HepG2 (cell line): ENCODE results near the gene SRSF8. TPM values are rescaled to one million over a fixed set of nuclear protein-coding genes. Genes with fewer than 3 reads are reported as not detected.

ENCODE experiments used
- ATAC-seq: fragments of 200-7000 bp; cut with Tn5 transposase; 3 replicates; pipeline ENCODE4 v1.9.1; 2020; ENCODE audit warnings: mild to moderate bottlenecking, moderate library complexity
- BruUV-seq: library from RNA; stranded (reverse); fragments of 400-500 nt; replicated peaks from 2 replicates; lab custom pipeline; 2021; lab: Mats Ljungman, UMichigan
- CTCF ChIA-PET: fragments of 300-600 bp; formaldehyde crosslinking; extraction: SDS; loops from one replicate; lab custom pipeline; 2021; ENCODE audit warnings: low total read pairs, inconsistent platforms, low intra/inter-chr PET ratio; lab: Yijun Ruan, JAX
- POLR2A ChIA-PET: fragments of 350-600 bp; sonication (Branson Sonifier 250); formaldehyde crosslinking; loops from one replicate; lab custom pipeline; 2020; ENCODE audit warnings: antibody characterized with exemption, inconsistent platforms; lab: Yijun Ruan, JAX
- DNase-seq: peaks from one replicate; pipeline ENCODE4 v3.0.0-alpha.2; 2015; ENCODE audit warnings: low spot score
- FAIRE-seq: peaks from 3 replicates; lab custom pipeline; 2011; peaks lifted over from hg19 to GRCh38; lab: Jason Lieb, UNC
- H2AFZ ChIP-seq: one replicate; pipeline ENCODE4 v1.6.1; 2011; ENCODE audit warnings: low read length, inconsistent platforms
- H3K27ac ChIP-seq: fragments of 300-600 bp; 3 replicates; pipeline ENCODE4 v1.8.0; 2011; ENCODE audit warnings: mixed run types, mild to moderate bottlenecking, mixed read lengths, low read length, inconsistent platforms; ENCODE audit not compliant: insufficient read depth; ENCODE audit errors: extremely low read length
- H3K27me3 ChIP-seq, 2 experiments: fragments of 200-600 bp in 1 of 2; 2 replicates in 1 of 2; 3 replicates in 1 of 2; pipeline versions ENCODE4 v1.6.0 to v1.8.0; 2011; ENCODE audit warnings: low read length in 2 of 2, mild to moderate bottlenecking in 2 of 2, moderate library complexity in 2 of 2, inconsistent platforms in 1 of 2; ENCODE audit not compliant: insufficient read depth in 2 of 2, control insufficient read depth in 1 of 2
- H3K36me3 ChIP-seq, 2 experiments: fragments of 200-600 bp in 1 of 2; replicated peaks in 1 of 2; 2 replicates in 1 of 2; 3 replicates in 1 of 2; pipeline versions ENCODE4 v1.5.1 to v1.8.0; 2011; ENCODE audit warnings: low read length in 2 of 2, inconsistent platforms in 1 of 2; ENCODE audit not compliant: insufficient read depth in 2 of 2, control insufficient read depth in 1 of 2
- H3K4me1 ChIP-seq: 2 replicates; pipeline ENCODE4 v1.5.1; 2012; ENCODE audit warnings: low read length, inconsistent platforms; ENCODE audit not compliant: insufficient read depth
- H3K4me2 ChIP-seq: 2 replicates; pipeline ENCODE4 v1.6.0; 2011; ENCODE audit warnings: low read depth, low read length, inconsistent platforms
- H3K4me3 ChIP-seq, 3 experiments: fragments of 200-600 bp in 1 of 3; sonication (generic), shearing (Covaris generic) in 1 of 3; replicated peaks in 1 of 3; 2 replicates each; pipeline ENCODE4 v1.5.1; 2011 to 2016; ENCODE audit warnings: low read length in 3 of 3, inconsistent platforms in 2 of 3, low read depth in 2 of 3, mild to moderate bottlenecking in 2 of 3, control low read depth in 1 of 3, mixed read lengths in 1 of 3; ENCODE audit not compliant: insufficient read depth in 1 of 3
- H3K79me2 ChIP-seq: one replicate; pipeline ENCODE4 v1.6.1; 2011; ENCODE audit warnings: low read length, inconsistent platforms; ENCODE audit not compliant: insufficient read depth
- H3K9ac ChIP-seq: 2 replicates; pipeline ENCODE4 v1.6.0; 2011; ENCODE audit warnings: mild to moderate bottlenecking, low read depth, low read length, inconsistent platforms; ENCODE audit not compliant: insufficient read depth
- H3K9me3 ChIP-seq: 2 replicates; pipeline ENCODE4 v1.5.1; 2012; ENCODE audit warnings: mild to moderate bottlenecking, low read length
- H4K20me1 ChIP-seq: 2 replicates; pipeline ENCODE4 v1.6.0; 2011; ENCODE audit warnings: inconsistent platforms, mild to moderate bottlenecking, low read length, moderate library complexity; ENCODE audit not compliant: insufficient read depth
- CENPT ChIP-seq: sonication (generic); formaldehyde crosslinking; IDR thresholded peaks from 2 replicates; pipeline ENCODE4 v1.8.0; 2022; ENCODE audit warnings: low read depth, mild to moderate bottlenecking, moderate library complexity, missing genetic modification reagents
- GATAD2A ChIP-seq: IDR thresholded peaks from 2 replicates; pipeline ENCODE4 v1.6.1; 2016
- JUNB ChIP-seq: sonication (generic); formaldehyde crosslinking; IDR thresholded peaks from 2 replicates; pipeline ENCODE4 v1.8.0; 2022; ENCODE audit warnings: missing genetic modification reagents, mild to moderate bottlenecking, borderline replicate concordance
- NR3C1 ChIP-seq: sonication (generic); formaldehyde crosslinking; IDR thresholded peaks from 2 replicates; pipeline ENCODE4 v1.4.0; 2020; ENCODE audit warnings: missing genetic modification reagents
- ONECUT2 ChIP-seq: sonication (generic); formaldehyde crosslinking; IDR thresholded peaks from 2 replicates; pipeline ENCODE4 v1.4.0; 2020; ENCODE audit warnings: missing genetic modification reagents
- PRPF4 ChIP-seq: fragments of 200-400 bp; formaldehyde crosslinking; IDR thresholded peaks from 2 replicates; pipeline ENCODE4 v1.6.1; 2016; ENCODE audit warnings: low read length, low read depth; ENCODE audit not compliant: poor library complexity, severe bottlenecking
- ZNF557 ChIP-seq: sonication (generic); formaldehyde crosslinking; IDR thresholded peaks from 2 replicates; pipeline ENCODE4 v1.4.0; 2020; ENCODE audit warnings: missing genetic modification reagents
- ZNF614 ChIP-seq: IDR thresholded peaks from 2 replicates; pipeline ENCODE4 v1.6.1; 2018; ENCODE audit warnings: missing biosample characterization, missing genetic modification reagents, inconsistent platforms, borderline replicate concordance
- WGBS: methylation state at CpG from one replicate; pipeline ENCODE4 v1.1.6; 2017; ENCODE audit warnings: low lambda C conversion rate; 5-methylcytosine and 5-hydroxymethylcytosine counted together
- in situ Hi-C: cut with HindIII; loops from 2 replicates; pipeline ENCODE4 v1.10.0; 2017; ENCODE audit warnings: low pct_unique_long_range_greater_than_20kb; ENCODE audit not compliant: extremely low pct_ligation_motif_present
- intact Hi-C: fragments of 100-400 bp; cut with micrococcal nuclease; formaldehyde crosslinking; loops from one replicate; pipeline ENCODE4 v1.10.0; 2022; ENCODE audit not compliant: unreplicated experiment
- polyA plus RNA-seq, 8 experiments: library from polyadenylated mRNA; depleted of rRNA in 3 of 8; stranded (reverse) in 7 of 8; unstranded in 1 of 8; fragments of >200 nt; fragmentation: Illumina TruSeq in 4 of 8; extraction: Trizol in 4 of 8; gene quantifications; 2 replicates each; pipeline versions ENCODE4 v1.2.1 to v1.2.3, GENCODE V29; 2011 to 2016; ENCODE audit warnings: low read depth in 4 of 8, missing spikeins in 1 of 8, mixed read lengths in 1 of 8; ENCODE audit not compliant: insufficient read depth in 1 of 8
- total RNA-seq, 5 experiments: library from RNA; depleted of rRNA; stranded (reverse); fragments of >200 nt; fragmentation: Illumina TruSeq; extraction: Trizol; gene quantifications; 2 replicates each; pipeline ENCODE4 v1.2.3, GENCODE V29; 2016; ENCODE audit warnings: low read depth in 1 of 5
- TF ChIP-seq, protein P1 (sequence below), 2 experiments: sonication (generic) in 1 of 2; formaldehyde crosslinking in 1 of 2; IDR thresholded peaks; 2 replicates each; pipeline versions ENCODE4 v1.4.0 to v1.6.1; 2018 to 2020; ENCODE audit warnings: missing genetic modification reagents in 2 of 2, borderline replicate concordance in 1 of 2, low read depth in 1 of 2, mild to moderate bottlenecking in 1 of 2, missing biosample characterization in 1 of 2
- TF ChIP-seq, protein P2 (sequence below): sonication (generic); formaldehyde crosslinking; IDR thresholded peaks from 2 replicates; pipeline ENCODE4 v1.4.0; 2020; ENCODE audit warnings: missing genetic modification reagents, borderline replicate concordance

Gene SRSF8
- total and polyA plus RNA-seq, 2 of the 13 experiments (the other 11 are each of a cell fraction or from before 2014, with no cell fraction given): 21.8 to 25.8 TPM

DNA sequence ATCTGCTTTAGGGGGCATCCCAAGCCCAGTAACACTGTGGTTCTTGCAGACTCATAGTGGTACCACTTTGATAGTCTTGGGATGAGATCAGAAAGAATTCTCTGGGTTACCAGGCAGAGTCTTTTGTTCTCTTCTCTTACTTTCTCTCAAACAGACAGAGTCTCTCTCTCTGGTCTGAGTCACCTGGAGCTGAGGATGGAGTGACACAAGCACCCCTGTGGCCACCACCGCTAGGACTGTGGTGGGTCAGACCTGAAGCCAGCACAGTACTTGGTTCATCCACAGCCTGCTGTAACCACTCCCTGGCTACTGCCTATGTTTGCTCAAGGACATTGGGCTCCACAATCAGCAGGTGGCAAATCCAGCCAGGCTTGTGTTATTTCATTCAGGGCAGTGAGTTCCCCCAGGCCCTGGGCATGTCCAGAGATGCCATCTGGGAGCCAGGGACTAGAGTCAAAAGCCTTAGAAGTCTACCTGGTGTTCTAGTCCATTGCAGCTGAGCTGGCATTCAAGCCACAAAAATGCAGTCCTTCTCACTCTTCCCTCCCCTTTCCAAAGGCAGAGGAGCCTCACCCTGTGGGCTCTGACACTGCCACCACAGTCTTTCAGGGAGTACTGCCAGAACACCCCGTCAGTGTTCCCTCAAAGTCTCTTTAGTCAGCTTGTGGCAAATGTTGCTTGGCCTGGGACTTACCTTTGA lies 52.8 kb downstream of the SRSF8 start:
- WGBS: 54% methylated on average over 2 of the region's 2 CpGs
- Histone ChIP-seq H3K79me2 (no peaks in the 10 kb centered on the region), H3K4me2 (no peak overlapping the region), H3K9me3 (no peaks in the 10 kb centered on the region), H3K36me3 (no peaks in the 10 kb centered on the region), H3K27ac (no peak overlapping the region), H4K20me1 (no peaks in the 10 kb centered on the region), H3K9ac (no peak overlapping the region), H3K4me3 (no peak overlapping the region), H2AFZ (no peak overlapping the region), H3K27me3 (no peaks in the 10 kb centered on the region), H3K4me1 (no peaks in the 10 kb centered on the region)
- DNase-seq (peak; percentile 10), ATAC-seq (no peak), FAIRE-seq (no peak)
- BruUV-seq: no TSS peak
- POLR2A ChIA-PET: no interaction called here
- intact Hi-C loops: no loop called here
- in situ Hi-C loops: no loop called here
- TF ChIP-seq, protein P1, sequence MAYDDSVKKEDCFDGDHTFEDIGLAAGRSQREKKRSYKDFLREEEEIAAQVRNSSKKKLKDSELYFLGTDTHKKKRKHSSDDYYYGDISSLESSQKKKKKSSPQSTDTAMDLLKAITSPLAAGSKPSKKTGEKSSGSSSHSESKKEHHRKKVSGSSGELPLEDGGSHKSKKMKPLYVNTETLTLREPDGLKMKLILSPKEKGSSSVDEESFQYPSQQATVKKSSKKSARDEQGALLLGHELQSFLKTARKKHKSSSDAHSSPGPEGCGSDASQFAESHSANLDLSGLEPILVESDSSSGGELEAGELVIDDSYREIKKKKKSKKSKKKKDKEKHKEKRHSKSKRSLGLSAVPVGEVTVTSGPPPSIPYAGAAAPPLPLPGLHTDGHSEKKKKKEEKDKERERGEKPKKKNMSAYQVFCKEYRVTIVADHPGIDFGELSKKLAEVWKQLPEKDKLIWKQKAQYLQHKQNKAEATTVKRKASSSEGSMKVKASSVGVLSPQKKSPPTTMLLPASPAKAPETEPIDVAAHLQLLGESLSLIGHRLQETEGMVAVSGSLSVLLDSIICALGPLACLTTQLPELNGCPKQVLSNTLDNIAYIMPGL (CRISPR knock-in tag; IDR thresholded peaks at IDR 0.05; ENCODE audit: borderline replicate concordance in 1 of 2, low read depth in 1 of 2): no peak
- TF ChIP-seq PRPF4 (no peak), ZNF557 (CRISPR knock-in tag) (no peak), JUNB (no peak), ONECUT2 (CRISPR knock-in tag) (no peak), GATAD2A (CRISPR knock-in tag) (no peak), NR3C1 (CRISPR knock-in tag) (no peak), ZNF614 (CRISPR knock-in tag) (no peak), CENPT (CRISPR knock-in tag) (no peak)
- TF ChIP-seq, protein P2, sequence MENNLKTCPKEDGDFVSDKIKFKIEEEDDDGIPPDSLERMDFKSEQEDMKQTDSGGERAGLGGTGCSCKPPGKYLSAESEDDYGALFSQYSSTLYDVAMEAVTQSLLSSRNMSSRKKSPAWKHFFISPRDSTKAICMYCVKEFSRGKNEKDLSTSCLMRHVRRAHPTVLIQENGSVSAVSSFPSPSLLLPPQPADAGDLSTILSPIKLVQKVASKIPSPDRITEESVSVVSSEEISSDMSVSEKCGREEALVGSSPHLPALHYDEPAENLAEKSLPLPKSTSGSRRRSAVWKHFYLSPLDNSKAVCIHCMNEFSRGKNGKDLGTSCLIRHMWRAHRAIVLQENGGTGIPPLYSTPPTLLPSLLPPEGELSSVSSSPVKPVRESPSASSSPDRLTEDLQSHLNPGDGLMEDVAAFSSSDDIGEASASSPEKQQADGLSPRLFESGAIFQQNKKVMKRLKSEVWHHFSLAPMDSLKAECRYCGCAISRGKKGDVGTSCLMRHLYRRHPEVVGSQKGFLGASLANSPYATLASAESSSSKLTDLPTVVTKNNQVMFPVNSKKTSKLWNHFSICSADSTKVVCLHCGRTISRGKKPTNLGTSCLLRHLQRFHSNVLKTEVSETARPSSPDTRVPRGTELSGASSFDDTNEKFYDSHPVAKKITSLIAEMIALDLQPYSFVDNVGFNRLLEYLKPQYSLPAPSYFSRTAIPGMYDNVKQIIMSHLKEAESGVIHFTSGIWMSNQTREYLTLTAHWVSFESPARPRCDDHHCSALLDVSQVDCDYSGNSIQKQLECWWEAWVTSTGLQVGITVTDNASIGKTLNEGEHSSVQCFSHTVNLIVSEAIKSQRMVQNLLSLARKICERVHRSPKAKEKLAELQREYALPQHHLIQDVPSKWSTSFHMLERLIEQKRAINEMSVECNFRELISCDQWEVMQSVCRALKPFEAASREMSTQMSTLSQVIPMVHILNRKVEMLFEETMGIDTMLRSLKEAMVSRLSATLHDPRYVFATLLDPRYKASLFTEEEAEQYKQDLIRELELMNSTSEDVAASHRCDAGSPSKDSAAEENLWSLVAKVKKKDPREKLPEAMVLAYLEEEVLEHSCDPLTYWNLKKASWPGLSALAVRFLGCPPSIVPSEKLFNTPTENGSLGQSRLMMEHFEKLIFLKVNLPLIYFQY (CRISPR knock-in tag): no peak
- CTCF ChIA-PET: no interaction called here

Other genes with a start within 250 kb of the SRSF8 start
- 61.2 and 73.7 TPM in 2 replicates for gene CWC15, start 93.4 kb upstream of the SRSF8 start, total RNA-seq (2016; rRNA removed; fragmentation: Illumina TruSeq; extraction: Trizol)
- 26.0 and 27.6 TPM in 2 replicates for gene CWC15, start 93.4 kb upstream of the SRSF8 start, polyA plus RNA-seq (2011; rRNA removed)
- 1.3 and 2.0 TPM in 2 replicates for gene KDM4D, start 93.2 kb upstream of the SRSF8 start, total RNA-seq (2016; rRNA removed; fragmentation: Illumina TruSeq; extraction: Trizol)
- gene KDM4D, start 93.2 kb upstream of the SRSF8 start, polyA plus RNA-seq (2011; rRNA removed): 0.96 and 1.4 TPM in 2 replicates
- not detected in 2 replicates for gene KDM4E, start 41.7 kb upstream of the SRSF8 start, total RNA-seq (2016; rRNA removed; fragmentation: Illumina TruSeq; extraction: Trizol)
- not detected in 2 replicates for gene KDM4E, start 41.7 kb upstream of the SRSF8 start, polyA plus RNA-seq (2011; rRNA removed)
- gene KDM4F, start 17.5 kb upstream of the SRSF8 start, total RNA-seq (2016; rRNA removed; fragmentation: Illumina TruSeq; extraction: Trizol): not detected in 2 replicates
- gene KDM4F, start 17.5 kb upstream of the SRSF8 start, polyA plus RNA-seq (2011; rRNA removed): not detected in 2 replicates
- 4.3 and 6.8 TPM in 2 replicates for gene ENDOD1, start 22.9 kb downstream of the SRSF8 start, total RNA-seq (2016; rRNA removed; fragmentation: Illumina TruSeq; extraction: Trizol)
- gene ENDOD1, start 22.9 kb downstream of the SRSF8 start, polyA plus RNA-seq (2011; rRNA removed): 2.0 and 2.1 TPM in 2 replicates
- 0.86 and 1.9 TPM in 2 replicates for gene SESN3, start 164.3 kb downstream of the SRSF8 start, total RNA-seq (2016; rRNA removed; fragmentation: Illumina TruSeq; extraction: Trizol)
- gene SESN3, start 164.3 kb downstream of the SRSF8 start, polyA plus RNA-seq (2011; rRNA removed): 0.26 and 0.53 TPM in 2 replicates